ENCODE data around the gene SLC6A6. TPM values are rescaled to one million over a fixed set of nuclear protein-coding genes. Genes with fewer than 3 reads are reported as not detected.

Gene SLC6A6
- total RNA-seq, 1 donor from 2014 or later = 46.3 TPM

DNA sequence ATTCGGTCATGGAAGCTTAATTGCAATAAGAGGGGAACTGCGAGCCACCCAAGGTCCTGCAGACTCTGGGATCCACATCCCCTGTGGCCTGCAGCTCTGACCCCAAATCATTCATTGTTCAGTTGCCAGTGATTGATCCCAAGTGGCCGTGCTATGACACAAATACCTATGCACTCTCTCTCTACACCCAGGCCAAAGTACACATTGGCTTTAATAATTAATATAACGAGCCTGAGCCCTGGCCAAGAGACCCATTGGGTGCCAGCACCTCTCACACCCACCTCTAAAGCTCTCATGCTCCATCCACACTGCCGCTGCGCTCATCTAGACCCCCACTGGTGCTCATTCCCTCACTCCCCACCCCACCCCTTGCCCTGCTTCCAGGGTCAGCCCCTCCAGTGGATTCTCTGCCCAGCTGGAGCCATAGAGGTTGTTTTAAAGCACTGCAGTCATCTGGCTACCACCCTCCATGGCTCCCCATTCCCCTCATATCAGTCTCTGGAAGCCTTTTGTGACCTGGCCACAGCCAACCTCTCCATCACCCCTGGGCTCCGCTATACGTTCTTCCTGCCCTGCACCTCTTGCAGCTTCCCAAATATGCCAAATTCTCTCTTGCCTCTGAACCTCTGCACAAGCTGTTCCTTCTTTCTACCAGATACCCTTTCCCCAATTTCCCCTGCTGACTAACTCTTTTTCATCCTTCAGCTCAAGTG, 37.7 kb upstream of the SLC6A6 start:
- DNase-seq (ENCODE audit: low spot score) = no peak
- Mint-ChIP-seq H3K4me3 (ENCODE audit: unreplicated experiment) (no peak overlapping the region), H3K9me3 (ENCODE audit: unreplicated experiment) (no peaks in the 10 kb centered on the region), H3K36me3 (ENCODE audit: low read depth, unreplicated experiment) (no peaks in the 10 kb centered on the region), H3K27me3 (ENCODE audit: unreplicated experiment) (peaks cover 10% of the 10 kb centered on the region), H3K27ac (ENCODE audit: unreplicated experiment) (no peak overlapping the region), H3K4me1 (ENCODE audit: unreplicated experiment) (peaks cover 2% of the 10 kb centered on the region)
- no peak for TF ChIP-seq CTCF (IDR thresholded peaks at IDR 0.05; ENCODE audit: unreplicated experiment)

- no peak overlapping the region for H3K4me3 Mint-ChIP-seq (ENCODE audit: unreplicated experiment)
- peaks cover 10% of the 10 kb centered on the region for H3K27me3 Mint-ChIP-seq (ENCODE audit: unreplicated experiment)
- H3K36me3 Mint-ChIP-seq (ENCODE audit: low read depth, unreplicated experiment) = no peaks in the 10 kb centered on the region
- H3K27ac Mint-ChIP-seq (ENCODE audit: unreplicated experiment) = no peak overlapping the region
- TF ChIP-seq CTCF (IDR thresholded peaks at IDR 0.05; ENCODE audit: unreplicated experiment) = no peak
- H3K4me1 Mint-ChIP-seq (ENCODE audit: unreplicated experiment) = peaks cover 2% of the 10 kb centered on the region
- DNase-seq (ENCODE audit: low spot score) = no peak
- H3K9me3 Mint-ChIP-seq (ENCODE audit: unreplicated experiment) = no peaks in the 10 kb centered on the region
These were observed 36.2 kb upstream of the SLC6A6 start for GRCh38 chr3:14366248-14366647.

DNA sequence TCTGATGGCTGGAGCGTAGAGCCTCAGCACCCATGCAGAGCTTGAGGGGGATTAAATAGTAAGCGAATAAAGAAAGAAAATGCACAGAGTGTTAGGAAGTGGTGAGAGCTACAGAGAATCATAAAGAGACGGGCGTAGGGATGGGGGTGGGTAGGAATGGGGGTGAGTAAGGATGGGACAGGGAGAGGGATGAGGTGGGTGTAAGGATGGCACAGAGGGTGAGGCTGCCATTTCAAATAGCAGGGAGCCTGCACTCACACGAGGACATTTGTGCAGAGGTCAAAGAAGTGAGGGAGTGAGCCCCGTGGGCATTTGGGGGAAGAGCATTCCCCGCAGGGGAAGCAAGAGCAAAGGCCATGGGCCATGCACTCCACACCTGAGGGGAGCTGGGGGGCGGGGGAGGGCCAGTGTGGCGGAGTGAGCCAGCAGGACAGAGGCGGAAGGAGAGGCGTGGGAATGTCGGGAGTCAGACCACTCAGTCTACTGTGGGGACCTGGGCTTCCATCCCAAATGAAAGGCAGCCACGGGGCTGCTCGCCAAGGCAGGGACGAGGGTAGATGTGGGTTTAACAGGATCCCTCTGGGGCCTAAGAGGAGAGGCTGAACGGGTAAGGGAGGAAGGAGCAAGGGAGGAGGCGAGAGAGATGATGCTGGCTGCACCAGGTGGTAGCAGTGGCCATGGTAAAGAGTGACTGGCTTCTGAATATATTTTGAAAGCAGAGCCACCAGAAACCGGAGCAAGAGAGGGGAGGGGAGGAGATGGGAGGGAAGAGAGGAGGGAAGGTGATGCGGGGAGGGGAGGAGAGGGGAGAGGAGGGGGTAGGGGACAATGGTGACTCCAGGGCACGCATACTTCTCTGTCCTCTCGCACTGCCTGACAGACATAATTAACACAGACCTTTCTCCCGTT, 35.2 kb upstream of the SLC6A6 start:
- no peak for DNase-seq (ENCODE audit: low spot score)
- no peaks in the 10 kb centered on the region for H3K9me3 Mint-ChIP-seq (ENCODE audit: unreplicated experiment)
- peaks cover 10% of the 10 kb centered on the region for H3K27me3 Mint-ChIP-seq (ENCODE audit: unreplicated experiment)
- H3K4me1 Mint-ChIP-seq (ENCODE audit: unreplicated experiment) = peaks cover 2% of the 10 kb centered on the region
- no peak overlapping the region for H3K4me3 Mint-ChIP-seq (ENCODE audit: unreplicated experiment)
- no peaks in the 10 kb centered on the region for H3K36me3 Mint-ChIP-seq (ENCODE audit: low read depth, unreplicated experiment)
- TF ChIP-seq CTCF (IDR thresholded peaks at IDR 0.05; ENCODE audit: unreplicated experiment) = no peak
- no peak overlapping the region for H3K27ac Mint-ChIP-seq (ENCODE audit: unreplicated experiment)

DNA sequence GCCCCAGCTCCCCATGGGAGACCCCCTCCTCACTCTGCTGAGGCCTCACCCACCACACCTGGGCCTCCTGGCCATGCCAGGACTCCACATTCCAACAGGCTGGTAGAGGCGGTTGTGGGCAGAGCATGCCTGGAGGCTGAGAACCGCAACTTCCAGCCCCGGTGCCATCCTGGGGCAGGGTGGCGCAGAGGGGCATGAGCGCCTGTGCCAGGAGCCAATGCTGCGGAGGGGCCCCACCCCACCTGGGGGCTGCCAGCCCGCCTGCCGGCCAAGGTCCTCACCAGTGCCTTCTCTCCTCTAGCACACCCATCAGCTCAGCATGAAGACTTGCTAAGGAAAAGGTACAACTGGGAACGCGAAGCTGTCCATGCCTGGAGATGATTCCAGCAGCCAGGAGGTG, 34.3 kb upstream of the SLC6A6 start:
- DNase-seq (ENCODE audit: low spot score) = no peak
- TF ChIP-seq CTCF (IDR thresholded peaks at IDR 0.05; ENCODE audit: unreplicated experiment) = no peak
- no peaks in the 10 kb centered on the region for H3K36me3 Mint-ChIP-seq (ENCODE audit: low read depth, unreplicated experiment)
- H3K4me3 Mint-ChIP-seq (ENCODE audit: unreplicated experiment) = no peak overlapping the region
- peaks cover 10% of the 10 kb centered on the region for H3K27me3 Mint-ChIP-seq (ENCODE audit: unreplicated experiment)
- H3K4me1 Mint-ChIP-seq (ENCODE audit: unreplicated experiment) = peaks cover 2% of the 10 kb centered on the region
- H3K9me3 Mint-ChIP-seq (ENCODE audit: unreplicated experiment) = no peaks in the 10 kb centered on the region
- H3K27ac Mint-ChIP-seq (ENCODE audit: unreplicated experiment) = no peak overlapping the region

DNA sequence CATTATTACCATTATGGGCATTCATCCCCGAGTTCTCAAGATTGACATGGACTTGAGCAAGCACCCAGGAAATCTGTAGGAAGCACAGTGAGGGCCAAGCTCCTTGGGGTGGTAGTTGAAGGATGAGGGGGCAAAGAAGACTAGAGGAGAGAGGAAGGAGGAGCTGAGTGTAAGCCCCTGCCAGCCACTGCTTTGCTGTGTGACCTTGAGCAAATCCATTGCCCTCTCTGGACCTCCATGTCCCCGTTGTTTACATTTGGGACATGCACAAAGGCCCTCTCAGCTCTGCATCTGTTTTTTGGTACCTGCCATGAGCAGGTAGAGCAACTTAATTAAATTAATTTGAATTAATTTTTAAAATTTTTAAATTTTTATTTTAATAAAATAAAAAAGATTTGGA, 33.5 kb upstream of the SLC6A6 start:
- no peak overlapping the region for H3K27ac Mint-ChIP-seq (ENCODE audit: unreplicated experiment)
- no peak overlapping the region for H3K4me3 Mint-ChIP-seq (ENCODE audit: unreplicated experiment)
- peaks cover 10% of the 10 kb centered on the region for H3K27me3 Mint-ChIP-seq (ENCODE audit: unreplicated experiment)
- H3K9me3 Mint-ChIP-seq (ENCODE audit: unreplicated experiment) = no peaks in the 10 kb centered on the region
- no peak for TF ChIP-seq CTCF (IDR thresholded peaks at IDR 0.05; ENCODE audit: unreplicated experiment)
- DNase-seq (ENCODE audit: low spot score) = no peak
- peaks cover 2% of the 10 kb centered on the region for H3K4me1 Mint-ChIP-seq (ENCODE audit: unreplicated experiment)
- H3K36me3 Mint-ChIP-seq (ENCODE audit: low read depth, unreplicated experiment) = no peaks in the 10 kb centered on the region
